ENCODE results near the gene INSRR.

DNA sequence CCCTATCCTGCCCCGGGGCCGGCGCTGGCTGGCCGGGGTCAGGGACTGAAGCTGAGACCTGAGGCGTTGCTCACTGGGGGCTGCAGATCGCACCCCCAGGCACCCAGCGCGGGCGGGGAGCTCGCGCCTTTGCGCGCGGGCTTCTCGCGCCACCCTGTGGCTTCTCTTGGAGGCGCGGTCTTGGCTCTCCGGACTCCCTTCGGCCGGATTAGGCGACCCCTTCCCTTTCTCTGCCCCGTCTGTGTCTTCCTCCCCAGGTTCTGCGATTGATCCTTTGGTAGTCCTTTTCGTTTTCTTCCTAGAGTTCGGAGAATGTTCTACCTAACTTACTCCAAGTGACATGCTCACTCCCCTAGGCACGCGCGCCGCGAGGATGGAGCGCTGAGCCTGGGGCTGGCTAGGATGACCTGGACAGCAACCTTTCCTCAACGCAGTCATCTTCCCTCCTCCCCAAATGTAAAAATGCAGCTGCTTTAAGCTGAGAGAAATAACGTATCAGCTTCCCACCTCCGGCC lies 1.3 kb upstream of the INSRR start:
- TF ChIP-seq, protein P1, sequence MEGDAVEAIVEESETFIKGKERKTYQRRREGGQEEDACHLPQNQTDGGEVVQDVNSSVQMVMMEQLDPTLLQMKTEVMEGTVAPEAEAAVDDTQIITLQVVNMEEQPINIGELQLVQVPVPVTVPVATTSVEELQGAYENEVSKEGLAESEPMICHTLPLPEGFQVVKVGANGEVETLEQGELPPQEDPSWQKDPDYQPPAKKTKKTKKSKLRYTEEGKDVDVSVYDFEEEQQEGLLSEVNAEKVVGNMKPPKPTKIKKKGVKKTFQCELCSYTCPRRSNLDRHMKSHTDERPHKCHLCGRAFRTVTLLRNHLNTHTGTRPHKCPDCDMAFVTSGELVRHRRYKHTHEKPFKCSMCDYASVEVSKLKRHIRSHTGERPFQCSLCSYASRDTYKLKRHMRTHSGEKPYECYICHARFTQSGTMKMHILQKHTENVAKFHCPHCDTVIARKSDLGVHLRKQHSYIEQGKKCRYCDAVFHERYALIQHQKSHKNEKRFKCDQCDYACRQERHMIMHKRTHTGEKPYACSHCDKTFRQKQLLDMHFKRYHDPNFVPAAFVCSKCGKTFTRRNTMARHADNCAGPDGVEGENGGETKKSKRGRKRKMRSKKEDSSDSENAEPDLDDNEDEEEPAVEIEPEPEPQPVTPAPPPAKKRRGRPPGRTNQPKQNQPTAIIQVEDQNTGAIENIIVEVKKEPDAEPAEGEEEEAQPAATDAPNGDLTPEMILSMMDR (IDR thresholded peaks at IDR 0.05): peak; percentile 49 to 79 (median 66)
- TF ChIP-seq POLR2A (IDR thresholded peaks at IDR 0.05): no peak

All from thyroid gland (tissue), 4 donors.